Measurements from ENCODE around the gene TSPO.
A peak's percentile ranks its signal among the peaks of the same experiment; 100 is the strongest.

Gene TSPO

GRCh38 chr22:43199541-43199940 is 48.2 kb downstream of the TSPO start:
- no peak for DNase-seq

GRCh38 chr22:43200031-43200430 is 48.7 kb downstream of the TSPO start:
- no peak for DNase-seq

GRCh38 chr22:43200555-43200954 is 49.2 kb downstream of the TSPO start:
- DNase-seq = no peak

DNA sequence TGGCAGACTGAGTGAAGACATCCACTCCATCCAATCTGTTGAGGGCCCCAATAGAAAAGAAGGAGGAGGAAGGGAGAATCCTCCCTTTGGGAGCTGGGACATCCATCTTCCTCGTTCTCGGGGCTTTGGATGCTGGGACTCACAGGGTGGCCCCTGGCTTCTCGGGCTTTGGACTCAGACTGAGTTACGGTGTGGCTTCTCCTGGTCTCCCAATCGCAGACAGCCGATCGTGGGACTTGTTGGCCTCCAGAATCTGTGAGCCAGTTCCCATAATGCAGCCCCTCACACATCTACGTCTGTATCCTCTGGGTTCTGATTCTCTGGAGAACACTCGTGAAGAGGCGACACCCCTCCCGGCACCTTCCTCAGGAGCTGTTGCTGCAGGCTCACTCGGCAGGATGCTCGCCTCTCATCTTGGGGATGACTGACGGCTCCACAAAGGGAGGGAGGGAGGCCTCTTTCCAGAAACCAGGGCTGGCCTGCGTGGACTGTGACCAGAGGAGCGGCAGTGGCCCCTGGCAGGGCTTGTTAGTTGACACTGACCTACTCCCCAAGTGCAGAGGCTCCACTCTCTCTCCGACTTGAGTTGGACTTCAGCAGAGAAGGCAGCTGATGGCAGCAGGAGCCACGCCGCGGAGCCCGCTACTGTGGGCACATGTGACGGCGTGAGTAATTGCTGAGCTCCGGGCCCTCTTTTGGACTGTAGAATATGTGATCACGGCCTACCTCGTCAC is 50.3 kb downstream of the TSPO start:
- no peak for DNase-seq

DNA sequence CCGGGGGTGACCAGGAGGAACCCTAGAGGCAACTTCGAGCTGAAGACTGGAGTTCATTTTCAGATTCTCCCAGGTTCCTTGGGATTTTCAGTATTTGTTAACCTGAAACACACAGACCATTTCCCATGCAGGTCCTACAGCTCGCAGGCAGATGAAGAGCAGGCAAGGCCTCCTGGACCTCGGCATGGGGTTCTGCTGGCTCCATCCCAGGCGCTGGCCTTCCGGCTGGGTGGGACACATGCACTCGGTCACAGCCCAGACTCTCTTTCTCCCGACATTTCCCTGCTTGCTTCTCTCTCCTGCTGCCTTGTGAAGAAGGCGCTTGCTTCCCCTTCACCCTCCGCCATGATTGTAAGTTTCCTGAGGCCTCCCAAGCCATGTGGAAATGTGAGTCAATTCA is 51.0 kb downstream of the TSPO start:
- no peak for DNase-seq

DNA sequence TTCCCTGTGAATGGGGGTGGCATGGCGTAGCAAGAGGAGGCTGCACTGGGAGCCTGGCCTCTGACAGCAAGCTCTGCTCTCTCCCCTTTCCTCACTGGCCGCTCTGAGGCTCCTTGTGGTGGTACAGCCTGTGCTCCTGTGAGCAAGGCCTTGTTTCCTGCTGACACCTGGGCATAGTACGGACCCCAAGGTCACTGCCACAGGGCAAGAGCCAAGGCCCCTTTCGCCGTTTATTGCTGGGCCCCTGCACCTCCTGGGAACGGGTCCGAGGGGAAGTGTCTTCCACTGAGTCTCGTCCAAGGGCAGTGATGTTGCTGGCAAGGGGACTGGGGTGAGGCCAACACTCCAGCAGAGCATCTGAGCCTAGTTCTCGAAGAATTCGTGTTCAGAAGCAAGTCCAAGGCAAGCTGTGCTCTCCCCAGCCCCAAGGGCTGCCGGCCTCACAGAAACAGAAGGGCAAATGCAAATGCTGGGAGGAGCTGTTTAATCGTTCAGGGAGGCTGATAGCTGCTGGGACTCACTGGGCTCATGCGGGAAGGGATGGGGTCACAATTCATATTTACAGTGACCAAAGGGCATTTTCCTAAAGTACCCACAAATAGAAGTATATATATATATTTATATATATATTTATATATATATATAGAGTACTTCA is 51.5 kb downstream of the TSPO start:
- DNase-seq = no peak

GRCh38 chr22:43203471-43203981 is 52.2 kb downstream of the TSPO start:
- DNase-seq = no peak

GRCh38 chr22:43205261-43205691 is 53.9 kb downstream of the TSPO start:
- DNase-seq = peak in 1 of 56 donors; percentile 12

DNA sequence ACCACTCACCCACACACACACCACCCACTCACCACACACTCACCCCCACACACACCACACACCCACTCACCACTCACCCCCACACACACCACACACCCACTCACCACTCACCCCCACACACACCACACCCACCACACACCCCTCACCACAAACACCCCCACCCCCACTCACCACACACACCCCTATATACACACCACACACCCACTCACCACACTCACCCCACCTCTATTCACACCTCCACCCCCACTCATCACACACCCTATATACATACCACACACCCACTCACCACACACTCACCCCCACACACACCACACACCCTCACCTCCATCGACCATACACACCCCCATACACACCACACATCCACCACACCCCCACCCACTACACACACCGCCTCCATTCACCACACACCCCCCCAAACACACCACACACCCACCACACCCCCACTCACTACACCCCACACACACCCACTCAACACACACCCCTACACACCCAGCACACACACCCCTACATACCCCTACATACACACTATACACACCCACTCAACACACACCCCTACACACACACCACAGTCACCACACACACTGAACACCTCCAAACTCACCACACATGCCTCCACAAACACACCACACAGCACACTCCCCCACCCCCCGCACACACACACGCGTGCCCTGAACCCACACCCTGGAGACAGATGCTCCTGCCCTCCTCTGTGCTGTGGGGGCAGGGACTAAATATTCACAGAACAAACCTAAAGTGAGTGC is 54.6 kb downstream of the TSPO start:
- no peak for DNase-seq

DNA sequence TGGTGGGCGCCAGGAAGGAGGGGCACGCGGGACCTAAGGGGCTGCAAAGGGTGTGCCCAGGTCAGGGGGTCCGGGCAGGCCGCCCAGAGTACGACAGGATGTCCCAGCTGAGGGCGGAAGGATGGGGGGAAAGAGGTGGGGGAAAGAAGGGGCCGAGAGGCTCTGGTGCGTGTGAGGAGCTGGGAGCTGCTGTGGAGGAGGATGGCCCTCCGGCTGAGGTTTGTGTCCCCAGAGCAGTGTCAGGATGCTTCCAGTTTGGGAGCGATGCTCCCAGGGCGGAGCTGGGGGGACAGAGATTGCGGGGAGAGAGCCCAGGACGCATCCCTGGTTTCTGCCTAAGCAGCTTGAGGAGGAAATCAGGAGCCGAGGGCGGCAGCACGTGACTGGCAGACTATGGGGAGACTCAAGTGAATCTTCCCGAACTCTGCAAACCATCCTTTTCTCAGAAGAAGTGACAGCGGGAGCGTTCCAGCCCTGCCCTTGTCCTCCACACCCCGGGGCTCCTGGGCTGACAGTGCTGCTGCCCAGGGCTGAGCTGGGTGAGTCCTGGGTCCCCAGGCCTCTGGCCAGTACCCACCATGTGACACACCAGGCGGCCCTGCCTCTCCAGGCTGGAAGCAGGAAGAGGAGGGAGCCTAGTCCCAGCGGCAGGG is 55.3 kb downstream of the TSPO start:
- DNase-seq = peak in 1 of 56 donors; percentile 10

DNA sequence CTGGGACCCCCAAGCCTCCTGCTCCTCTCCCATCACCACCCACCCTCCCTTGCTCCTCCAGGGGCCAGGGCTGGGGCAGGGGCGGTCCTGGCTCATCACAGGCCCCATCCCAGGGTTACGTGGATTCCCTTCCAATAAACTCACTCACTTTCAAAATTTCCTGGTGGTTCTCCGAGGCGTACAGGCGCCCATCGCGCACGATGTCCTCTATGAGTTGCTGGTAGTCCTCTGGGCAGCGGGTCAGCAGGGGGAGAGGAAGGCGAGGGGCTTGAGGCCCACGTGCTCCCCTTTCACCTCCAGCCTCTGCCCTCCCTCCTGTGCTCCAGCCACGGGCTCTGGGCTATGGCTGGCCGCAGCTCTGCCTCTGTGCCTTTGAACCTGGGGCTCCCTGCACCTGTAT is 56.0 kb downstream of the TSPO start:
- no peak for DNase-seq

- no peak for DNase-seq
Measured at GRCh38 chr22:43207849-43208702, 56.7 kb downstream of the TSPO start.

- no peak for DNase-seq
Measured at GRCh38 chr22:43208703-43209522, 57.6 kb downstream of the TSPO start.

DNA sequence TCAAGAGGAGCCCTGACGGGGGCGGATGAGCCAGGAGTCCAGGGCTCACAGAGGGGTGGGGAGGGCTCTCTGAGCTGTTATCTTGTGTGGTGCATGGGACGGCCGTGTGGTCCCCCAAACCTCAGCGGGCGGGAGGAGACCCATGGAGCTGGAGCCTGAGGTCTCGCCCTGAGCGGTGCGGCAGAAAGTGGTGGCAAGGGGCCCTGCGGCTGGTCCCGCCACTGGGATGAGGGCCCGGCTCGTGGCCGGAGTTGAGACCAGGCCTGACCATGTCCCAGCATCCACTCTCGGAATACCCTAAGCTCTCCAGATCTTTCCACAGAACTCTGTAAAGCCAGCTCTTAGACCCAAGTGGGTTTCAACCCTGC is 58.1 kb downstream of the TSPO start:
- DNase-seq = no peak

DNA sequence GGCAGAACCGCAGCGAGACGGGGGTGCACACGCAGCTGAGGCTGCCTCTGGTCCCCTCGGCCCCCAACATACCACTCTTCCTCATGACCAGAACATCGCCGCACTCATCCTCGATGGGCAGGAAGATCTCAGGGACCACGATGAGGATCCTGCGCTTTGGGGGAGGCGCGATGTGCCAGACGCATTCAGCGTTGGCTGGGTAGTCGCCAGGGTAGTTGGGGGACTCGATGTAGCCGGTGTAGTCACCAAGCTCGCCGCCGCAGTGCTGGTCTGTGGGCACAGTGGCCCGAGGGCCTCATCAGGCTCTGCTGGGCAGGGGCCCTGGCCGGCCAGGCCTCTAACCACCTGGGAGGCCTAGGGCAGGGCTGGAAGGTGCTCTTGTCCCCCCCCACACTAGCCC is 58.6 kb downstream of the TSPO start:
- no peak for DNase-seq

DNA sequence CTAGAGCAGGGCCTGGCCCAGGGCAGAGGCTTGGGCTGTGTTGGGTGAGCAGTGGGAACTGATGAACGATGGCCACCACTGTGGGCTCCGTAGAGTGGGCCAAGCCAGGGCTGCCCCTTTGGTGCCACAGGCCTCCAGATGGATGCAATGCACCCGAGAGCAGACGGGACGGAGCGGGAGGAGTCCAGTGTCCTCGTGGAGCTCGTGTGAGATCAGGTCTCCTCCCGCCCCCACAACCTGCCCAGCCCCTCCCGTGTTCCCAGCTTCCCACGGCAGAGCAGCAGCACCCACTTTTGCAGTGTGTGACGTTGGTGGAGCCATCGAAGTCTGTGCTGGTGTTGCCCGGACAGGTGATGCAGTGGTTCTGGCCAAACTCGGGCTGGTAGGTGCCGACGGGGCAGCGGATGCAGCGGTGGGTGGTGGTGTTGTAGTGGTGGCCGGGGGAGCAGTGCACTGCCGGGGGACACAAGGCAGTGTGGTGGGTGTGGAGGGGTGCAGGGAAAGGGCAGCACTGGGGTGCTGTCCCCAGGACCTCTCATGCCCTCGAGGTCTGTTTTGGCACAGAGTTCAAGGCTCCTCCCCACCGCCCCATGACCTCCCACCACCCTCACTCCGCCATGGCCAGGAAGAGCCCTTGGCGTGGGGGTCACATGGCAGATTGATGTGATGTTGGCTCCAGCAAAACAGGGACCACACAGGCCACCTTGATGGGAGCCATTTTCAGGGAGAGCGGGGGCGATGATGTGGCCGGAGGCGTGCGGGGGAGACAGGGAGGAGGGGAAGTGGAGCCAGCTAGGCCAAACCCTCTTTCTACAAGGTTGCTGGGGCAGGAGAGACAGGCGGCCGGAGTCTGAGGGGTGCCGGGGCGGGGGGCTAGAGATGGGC is 59.5 kb downstream of the TSPO start:
- DNase-seq = no peak

GRCh38 chr22:43211941-43212433 is 60.6 kb downstream of the TSPO start:
- DNase-seq = no peak

GRCh38 chr22:43212434-43212952 is 61.1 kb downstream of the TSPO start:
- no peak for DNase-seq
